MM.1S (cell line): ENCODE results near the gene RNASE8.

Source experiments
- DNase-seq: peaks from one replicate; pipeline ENCODE4 v3.0.0-alpha.2; 2015
- H2AFZ ChIP-seq: fragments of 300-600 bp; sonication (generic); 2 replicates; pipeline ENCODE4 v1.6.0; 2016; ENCODE audit warnings: antibody characterized with exemption, low read length
- H3F3A ChIP-seq: fragments of 300-600 bp; sonication (generic); 2 replicates; pipeline ENCODE4 v1.6.1; 2016; ENCODE audit warnings: mild to moderate bottlenecking, antibody characterized with exemption, low read length, moderate library complexity, mixed read lengths; ENCODE audit not compliant: insufficient read depth
- H3K27ac ChIP-seq: fragments of 300-600 bp; sonication (generic); 2 replicates; pipeline ENCODE4 v1.5.1; 2016; ENCODE audit warnings: mild to moderate bottlenecking, low read length
- H3K27me3 ChIP-seq: fragments of 300-600 bp; sonication (generic); replicated peaks from 2 replicates; pipeline ENCODE4 v1.6.0; 2016; ENCODE audit warnings: low read length; ENCODE audit not compliant: insufficient read depth
- H3K36me3 ChIP-seq: fragments of 300-600 bp; sonication (generic); replicated peaks from 2 replicates; pipeline ENCODE4 v1.6.1; 2016; ENCODE audit warnings: mild to moderate bottlenecking, low read length, mixed read lengths; ENCODE audit not compliant: insufficient read depth
- H3K4me1 ChIP-seq: fragments of 300-600 bp; sonication (generic); 2 replicates; pipeline ENCODE4 v1.6.1; 2016; ENCODE audit warnings: low read length, mixed read lengths
- H3K4me2 ChIP-seq: fragments of 300-600 bp; sonication (generic); 2 replicates; pipeline ENCODE4 v1.6.0; 2016; ENCODE audit warnings: low read depth, low read length
- H3K4me3 ChIP-seq: fragments of 300-600 bp; sonication (generic); 2 replicates; pipeline ENCODE4 v1.5.1; 2016; ENCODE audit warnings: low read length, mixed read lengths
- H3K79me2 ChIP-seq: fragments of 300-600 bp; sonication (generic); 2 replicates; pipeline ENCODE4 v1.6.1; 2016; ENCODE audit warnings: mixed run types, low read length, mixed read lengths
- H3K9ac ChIP-seq: fragments of 300-600 bp; sonication (generic); 2 replicates; pipeline ENCODE4 v1.6.1; 2016; ENCODE audit warnings: low read length, mixed read lengths
- H3K9me2 ChIP-seq: fragments of 300-600 bp; sonication (generic); replicated peaks from 2 replicates; pipeline ENCODE4 v1.6.1; 2016; ENCODE audit warnings: mild to moderate bottlenecking, low read length, mixed read lengths; ENCODE audit not compliant: insufficient read depth
- H3K9me3 ChIP-seq: fragments of 300-600 bp; sonication (generic); replicated peaks from 2 replicates; pipeline ENCODE4 v1.6.1; 2016; ENCODE audit warnings: mild to moderate bottlenecking, low read length, mixed read lengths; ENCODE audit not compliant: insufficient read depth
- H4K20me1 ChIP-seq: fragments of 300-600 bp; sonication (generic); 2 replicates; pipeline ENCODE4 v1.6.1; 2016; ENCODE audit warnings: mild to moderate bottlenecking, low read length, moderate library complexity, mixed read lengths; ENCODE audit not compliant: insufficient read depth
- CTCF ChIP-seq: fragments of 300-600 bp; sonication (generic); IDR thresholded peaks from 2 replicates; pipeline ENCODE4 v1.5.1; 2016; ENCODE audit warnings: antibody characterized with exemption, low read length, mixed read lengths
- EZH2 ChIP-seq: fragments of 300-600 bp; sonication (generic); optimal IDR thresholded peaks from 2 replicates; pipeline ENCODE3; 2017; ENCODE audit warnings: low read depth, mild to moderate bottlenecking, antibody characterized with exemption, low read length, mixed read lengths
- EZH2phosphoT487 ChIP-seq: fragments of 300-600 bp; sonication (generic); IDR thresholded peaks from 2 replicates; pipeline ENCODE4 v1.6.1; 2018; ENCODE audit warnings: antibody characterized with exemption, low read length

RNASE8 gene

GRCh38 chr14:21084998-21085853, 27.6 kb downstream of the RNASE8 start:
- H3K79me2 ChIP-seq, result no peaks in the 10 kb centered on the region
- no peak overlapping the region for H3K4me3 ChIP-seq
- H3K36me3 ChIP-seq, result no peaks in the 10 kb centered on the region
- H3F3A ChIP-seq, result no peaks in the 10 kb centered on the region
- DNase-seq, result no peak
- no peak overlapping the region for H3K27ac ChIP-seq
- no peak overlapping the region for H3K4me2 ChIP-seq
- H3K9me3 ChIP-seq, result no peaks in the 10 kb centered on the region
- no peak for TF ChIP-seq EZH2phosphoT487
- no peak for TF ChIP-seq CTCF
- no peak for TF ChIP-seq EZH2
- no peaks in the 10 kb centered on the region for H3K9me2 ChIP-seq
- no peak overlapping the region for H2AFZ ChIP-seq
- H3K4me1 ChIP-seq, result no peaks in the 10 kb centered on the region
- no peaks in the 10 kb centered on the region for H3K27me3 ChIP-seq
- no peaks in the 10 kb centered on the region for H4K20me1 ChIP-seq
- no peak overlapping the region for H3K9ac ChIP-seq

GRCh38 chr14:21086908-21087293, 29.3 kb downstream of the RNASE8 start:
- no peak overlapping the region for H2AFZ ChIP-seq
- no peaks in the 10 kb centered on the region for H3K36me3 ChIP-seq
- H3K4me1 ChIP-seq, result no peaks in the 10 kb centered on the region
- no peaks in the 10 kb centered on the region for H3K9me3 ChIP-seq
- TF ChIP-seq CTCF, result no peak
- no peak for TF ChIP-seq EZH2
- H3K27ac ChIP-seq, result no peak overlapping the region
- no peak overlapping the region for H3K4me2 ChIP-seq
- DNase-seq, result no peak
- H3K27me3 ChIP-seq, result no peaks in the 10 kb centered on the region
- no peaks in the 10 kb centered on the region for H4K20me1 ChIP-seq
- no peak overlapping the region for H3K4me3 ChIP-seq
- H3K9ac ChIP-seq, result no peak overlapping the region
- no peaks in the 10 kb centered on the region for H3K9me2 ChIP-seq
- H3K79me2 ChIP-seq, result no peaks in the 10 kb centered on the region
- H3F3A ChIP-seq, result no peaks in the 10 kb centered on the region

GRCh38 chr14:21087294-21088091, 29.9 kb downstream of the RNASE8 start:
- no peaks in the 10 kb centered on the region for H3K27me3 ChIP-seq
- H3K4me2 ChIP-seq, result no peak overlapping the region
- no peaks in the 10 kb centered on the region for H4K20me1 ChIP-seq

GRCh38 chr14:21088687-21089086, 31.1 kb downstream of the RNASE8 start:
- H3K9me2 ChIP-seq, result no peaks in the 10 kb centered on the region
- H4K20me1 ChIP-seq, result no peaks in the 10 kb centered on the region
- H3K27ac ChIP-seq, result no peak overlapping the region
- H3K4me3 ChIP-seq, result no peak overlapping the region
- H3K27me3 ChIP-seq, result no peaks in the 10 kb centered on the region
- no peak for DNase-seq
- no peak overlapping the region for H2AFZ ChIP-seq
- H3K4me1 ChIP-seq, result no peaks in the 10 kb centered on the region
- H3K36me3 ChIP-seq, result no peaks in the 10 kb centered on the region
- no peak for TF ChIP-seq EZH2
- no peak for TF ChIP-seq EZH2phosphoT487
- TF ChIP-seq CTCF, result no peak
- no peaks in the 10 kb centered on the region for H3F3A ChIP-seq
- H3K9ac ChIP-seq, result no peak overlapping the region
- no peak overlapping the region for H3K4me2 ChIP-seq
- H3K79me2 ChIP-seq, result no peaks in the 10 kb centered on the region
- H3K9me3 ChIP-seq, result no peaks in the 10 kb centered on the region

More at GRCh38 chr14:21087294-21088091, 29.9 kb downstream of the RNASE8 start:
- no peak overlapping the region for H3K4me3 ChIP-seq
- no peaks in the 10 kb centered on the region for H3K4me1 ChIP-seq
- no peak overlapping the region for H3K9ac ChIP-seq
- H3K79me2 ChIP-seq, result no peaks in the 10 kb centered on the region
- H2AFZ ChIP-seq, result no peak overlapping the region
- no peaks in the 10 kb centered on the region for H3K9me2 ChIP-seq
- H3K27ac ChIP-seq, result no peak overlapping the region
- no peak for TF ChIP-seq EZH2phosphoT487
- H3K9me3 ChIP-seq, result no peaks in the 10 kb centered on the region
- H3F3A ChIP-seq, result no peaks in the 10 kb centered on the region
- peak; percentile 39 for DNase-seq
- no peaks in the 10 kb centered on the region for H3K36me3 ChIP-seq
